Activated CD4-positive, alpha-beta T cell treated with anti-CD3 and anti-CD28 coated beads, Interleukin-2, amount 50 U/mL, for 24 hours (primary cell): ENCODE results near the gene C7orf57.
A peak's percentile ranks its signal among the peaks of the same experiment; 100 is the strongest.
"Not testable (repeated sequence)": the region's sequence is repeated elsewhere in the genome, so short reads cannot be mapped to it uniquely, and the experiment has no call there.

Experiments used
- DNase-seq, 2 donors: peaks; one replicate each; pipeline ENCODE4 v3.0.0-alpha.2; 2020; ENCODE audit warnings: low read depth in 1 of 2, low spot score in 1 of 2

C7orf57 gene

GRCh38 chr7:48033922-48034321 is 1.4 kb upstream of the C7orf57 start:
- no peak for DNase-seq

GRCh38 chr7:48035967-48036478 is 680 bp downstream of the C7orf57 start:
- no peak for DNase-seq

- no peak for DNase-seq
Observed at GRCh38 chr7:48038815-48039506, 3.6 kb downstream of the C7orf57 start.

GRCh38 chr7:48040944-48041652 is 5.8 kb downstream of the C7orf57 start:
- DNase-seq: no peak

- DNase-seq: no peak
Observed at GRCh38 chr7:48041653-48041970, 6.3 kb downstream of the C7orf57 start.

GRCh38 chr7:48042216-48042615 is 6.9 kb downstream of the C7orf57 start:
- DNase-seq: no peak

- no peak for DNase-seq
Observed at GRCh38 chr7:48042636-48043035, 7.3 kb downstream of the C7orf57 start.

GRCh38 chr7:48045195-48045765 is 9.9 kb downstream of the C7orf57 start:
- no peak for DNase-seq

- no peak for DNase-seq
Observed at GRCh38 chr7:48046458-48046857, 11.1 kb downstream of the C7orf57 start.

GRCh38 chr7:48048113-48048512 is 12.8 kb downstream of the C7orf57 start:
- DNase-seq: no peak

GRCh38 chr7:48049850-48050249 is 14.5 kb downstream of the C7orf57 start:
- DNase-seq: no peak

- DNase-seq: peak in 1 of 2 donors; percentile 17
Observed at GRCh38 chr7:48052748-48053147, 17.4 kb downstream of the C7orf57 start.

GRCh38 chr7:48053736-48054135 is 18.4 kb downstream of the C7orf57 start:
- no peak for DNase-seq

- no peak for DNase-seq
Observed at GRCh38 chr7:48058990-48059389, 23.6 kb downstream of the C7orf57 start.

- no peak for DNase-seq
Observed at GRCh38 chr7:48059706-48060105, 24.4 kb downstream of the C7orf57 start.

GRCh38 chr7:48063985-48064384 is 28.6 kb downstream of the C7orf57 start:
- DNase-seq: no peak

GRCh38 chr7:48067475-48067874 is 32.1 kb downstream of the C7orf57 start:
- DNase-seq: no peak

- DNase-seq: no peak
Observed at GRCh38 chr7:48074204-48074654, 38.9 kb downstream of the C7orf57 start.

- no peak for DNase-seq
Observed at GRCh38 chr7:48077423-48077822, 42.1 kb downstream of the C7orf57 start.

- DNase-seq: no peak
Observed at GRCh38 chr7:48078470-48078869, 43.1 kb downstream of the C7orf57 start.

- not testable (repeated sequence) for DNase-seq
Observed at GRCh38 chr7:48082378-48082777, 47.0 kb downstream of the C7orf57 start.

- no peak for DNase-seq
Observed at GRCh38 chr7:48083114-48083830, 47.9 kb downstream of the C7orf57 start.
